GM12891 (cell line): ENCODE measurements around the gene MEAK7.

Experiments
- DNase-seq: peaks from one replicate; pipeline ENCODE4 v3.0.0; 2011; ENCODE audit warnings: low spot score; ENCODE audit not compliant: insufficient read length
- FAIRE-seq: peaks from 2 replicates; lab custom pipeline; 2011; peaks lifted over from hg19 to GRCh38; lab: Jason Lieb, UNC
- PAX5 ChIP-seq: IDR thresholded peaks from 2 replicates; pipeline ENCODE4 v1.6.1; 2011; ENCODE audit warnings: low read length, moderate library complexity, mild to moderate bottlenecking; ENCODE audit not compliant: insufficient read depth, severe bottlenecking
- POLR2A ChIP-seq: IDR thresholded peaks from 2 replicates; pipeline ENCODE4 v1.6.1; 2011; ENCODE audit warnings: low read depth, low read length, control low read depth
- POLR2AphosphoS5 ChIP-seq: IDR thresholded peaks from 2 replicates; pipeline ENCODE4 v1.6.1; 2011; ENCODE audit warnings: low read depth, low read length, control low read depth
- POU2F2 ChIP-seq: IDR thresholded peaks from 2 replicates; pipeline ENCODE4 v1.6.1; 2011; ENCODE audit warnings: low read depth, mild to moderate bottlenecking, control low read depth, low read length, moderate library complexity
- SPI1 ChIP-seq: IDR thresholded peaks from 2 replicates; pipeline ENCODE4 v1.6.1; 2011; ENCODE audit warnings: low read depth, low read length, control low read depth
- TAF1 ChIP-seq: IDR thresholded peaks from 2 replicates; pipeline ENCODE4 v1.6.1; 2011; ENCODE audit warnings: low read depth, low read length, control low read depth

Gene MEAK7

DNA sequence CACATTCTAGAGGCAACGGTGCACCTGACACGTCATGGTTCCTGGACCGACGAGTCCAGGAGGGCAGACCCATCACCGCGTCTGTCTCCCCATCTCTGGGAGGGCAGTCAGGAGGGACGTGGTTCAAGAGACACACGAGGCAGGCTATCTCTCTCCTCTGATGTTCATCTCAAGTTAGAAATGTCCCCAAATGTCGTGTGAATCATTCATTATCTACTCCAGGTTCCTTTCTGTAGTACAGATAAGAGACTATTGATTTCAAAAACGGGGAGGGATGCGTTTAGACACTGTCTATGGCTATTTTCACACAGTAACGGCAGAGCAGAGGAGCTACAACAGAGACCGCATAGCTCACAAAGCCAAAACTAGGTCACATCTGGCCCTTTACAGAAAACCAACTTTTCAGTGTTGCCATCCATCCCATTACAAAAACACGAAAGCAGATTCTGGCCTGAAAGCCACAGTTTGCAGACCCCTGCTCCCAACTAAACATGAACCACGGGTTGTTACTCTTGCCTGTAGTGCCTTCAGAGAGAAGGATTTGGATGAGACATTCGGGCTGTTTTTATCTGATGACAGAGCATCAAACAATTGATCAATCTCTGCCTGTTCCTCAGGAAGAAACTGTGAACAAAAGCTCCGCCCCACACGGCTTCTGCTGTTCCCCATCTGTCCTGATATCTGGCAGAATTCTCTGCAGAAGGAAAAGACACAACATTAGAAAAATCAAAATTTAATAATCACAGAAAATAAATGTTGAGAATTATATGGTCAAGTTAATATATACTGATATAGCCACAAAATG lies 6.8 kb downstream of the MEAK7 start:
- DNase-seq (no peak), FAIRE-seq (no peak)
- no peak for TF ChIP-seq SPI1
- no peak for TF ChIP-seq POU2F2
- TF ChIP-seq POLR2A = no peak
- no peak for TF ChIP-seq TAF1
- TF ChIP-seq POLR2AphosphoS5 = no peak
- TF ChIP-seq PAX5 = no peak

DNA sequence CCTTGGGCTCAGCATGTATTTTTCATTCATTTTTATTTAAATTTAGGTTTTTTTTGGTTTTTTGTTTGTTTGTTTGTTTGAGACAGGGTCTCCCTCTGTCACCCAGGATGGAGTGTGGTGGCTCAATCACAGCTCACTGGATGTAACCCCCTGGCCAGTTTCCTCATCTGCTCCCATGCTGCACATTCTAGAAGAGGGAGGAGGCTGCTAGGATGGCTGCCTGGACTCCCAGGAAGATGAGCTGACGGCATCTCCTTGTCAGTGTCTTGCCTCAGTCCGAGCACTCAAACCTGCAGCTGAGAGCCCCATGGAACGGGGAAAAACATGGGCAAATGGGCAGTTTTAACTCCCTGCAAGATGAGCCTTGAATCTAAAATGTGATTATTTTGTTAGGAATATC lies 7.5 kb downstream of the MEAK7 start:
- TF ChIP-seq TAF1 (no peak), PAX5 (no peak), POLR2AphosphoS5 (no peak), SPI1 (no peak), POU2F2 (no peak), POLR2A (no peak)
- FAIRE-seq = no peak
- DNase-seq = no peak

DNA sequence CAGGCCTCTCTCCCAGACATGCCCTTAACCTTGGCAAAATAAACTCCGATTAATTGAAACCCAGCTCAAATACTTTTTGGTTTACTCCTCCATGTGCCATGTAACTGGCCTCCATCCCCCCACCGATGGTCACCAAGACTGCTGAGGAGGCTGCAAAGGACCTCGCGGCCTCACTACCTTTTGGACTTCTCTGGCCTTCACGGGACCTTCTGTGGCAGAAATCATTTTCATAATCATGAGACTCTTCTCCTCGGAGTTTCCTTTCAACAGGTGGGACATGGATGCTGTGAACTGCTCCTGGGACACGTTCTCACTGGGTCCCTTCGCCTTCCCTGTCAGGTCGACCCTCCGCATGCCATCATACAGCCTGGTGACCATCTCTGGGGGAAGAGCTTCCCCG lies 9.0 kb downstream of the MEAK7 start:
- TF ChIP-seq TAF1 (no peak), PAX5 (no peak), SPI1 (no peak)
- FAIRE-seq (no peak), DNase-seq (no peak)

DNA sequence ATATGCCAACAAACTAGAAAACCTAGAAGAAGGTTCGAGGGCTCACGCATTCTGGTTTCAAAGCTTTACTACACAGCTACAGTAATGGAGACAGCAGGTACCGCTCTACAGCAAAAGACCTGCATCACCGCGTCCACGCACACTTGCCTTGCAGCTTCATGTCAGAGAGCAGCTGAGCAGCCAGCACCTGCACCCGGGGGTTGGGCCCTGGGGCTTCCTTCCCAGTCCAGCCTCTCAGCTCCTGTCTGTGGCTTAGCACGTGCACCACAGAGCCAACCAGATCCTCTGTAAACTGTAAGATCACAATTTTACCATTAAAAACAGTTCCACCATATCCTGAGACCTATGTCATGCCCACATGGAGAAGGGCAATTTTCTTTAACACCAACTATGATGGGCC lies 15.3 kb downstream of the MEAK7 start:
- no peak for FAIRE-seq
- no peak for DNase-seq
- no peak for TF ChIP-seq TAF1
- TF ChIP-seq POLR2A = no peak
- TF ChIP-seq POU2F2 = no peak
- TF ChIP-seq SPI1 = no peak
- no peak for TF ChIP-seq POLR2AphosphoS5
- no peak for TF ChIP-seq PAX5

DNA sequence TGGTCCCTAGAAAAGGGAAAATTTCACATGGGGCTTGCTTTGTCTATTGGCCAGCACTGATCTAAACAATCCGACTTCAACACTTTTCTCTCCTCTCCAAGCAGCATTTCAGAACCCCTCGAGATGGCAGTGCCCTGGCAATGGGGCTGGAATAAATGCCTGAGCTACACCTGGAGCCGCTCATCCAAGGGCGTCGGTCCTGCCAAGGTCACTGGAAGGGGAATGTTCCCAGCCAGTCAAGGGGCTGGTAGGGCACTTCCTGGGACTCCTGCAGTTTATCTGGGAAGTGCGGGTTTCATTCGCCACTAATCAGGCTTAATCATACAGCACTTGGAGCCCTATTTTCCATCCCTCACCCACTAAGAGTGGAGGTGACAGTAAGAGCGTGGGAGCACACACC lies 17.1 kb downstream of the MEAK7 start:
- DNase-seq = no peak
- TF ChIP-seq TAF1 = no peak
- no peak for TF ChIP-seq SPI1
- TF ChIP-seq POLR2A = no peak
- no peak for TF ChIP-seq PAX5
- TF ChIP-seq POU2F2 = no peak
- TF ChIP-seq POLR2AphosphoS5 = no peak

DNA sequence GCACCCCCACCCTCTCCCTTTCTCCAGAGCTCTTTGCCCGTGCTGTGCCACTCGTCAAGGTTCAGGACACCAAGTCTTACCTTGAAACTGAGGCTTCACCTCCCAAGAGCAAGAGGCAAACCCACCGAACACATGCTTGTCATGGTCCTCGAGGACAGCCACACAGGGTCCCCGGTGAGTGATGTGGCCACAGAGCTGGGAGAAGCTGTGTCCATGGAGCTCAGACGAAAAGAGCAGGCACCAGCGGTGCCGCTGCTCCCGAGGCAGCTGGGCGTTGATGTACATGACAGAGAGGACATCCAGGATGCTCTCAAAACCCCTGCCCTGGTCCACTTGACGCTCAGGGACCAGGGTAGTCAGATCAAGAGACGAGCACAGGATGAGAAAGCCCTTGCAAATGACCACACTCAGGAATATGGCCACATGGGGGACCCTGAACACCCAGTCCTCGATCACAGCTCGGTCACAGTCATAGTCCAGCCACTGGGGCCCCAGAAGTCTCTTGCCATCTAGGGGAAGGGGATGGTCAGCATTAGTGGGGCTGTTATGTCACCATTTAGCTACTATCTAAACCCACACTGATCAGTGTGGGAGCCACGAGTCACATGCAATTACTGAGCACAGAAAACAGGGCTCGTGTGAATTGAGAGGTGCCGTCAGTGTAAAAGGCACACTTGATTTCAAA lies 17.8 kb downstream of the MEAK7 start:
- TF ChIP-seq TAF1 (no peak), POU2F2 (no peak), POLR2A (no peak), POLR2AphosphoS5 (no peak), PAX5 (no peak), SPI1 (no peak)
- DNase-seq = no peak
- FAIRE-seq = no peak

More for the DNA sequence above, 17.1 kb downstream of the MEAK7 start:
- no peak for FAIRE-seq

DNA sequence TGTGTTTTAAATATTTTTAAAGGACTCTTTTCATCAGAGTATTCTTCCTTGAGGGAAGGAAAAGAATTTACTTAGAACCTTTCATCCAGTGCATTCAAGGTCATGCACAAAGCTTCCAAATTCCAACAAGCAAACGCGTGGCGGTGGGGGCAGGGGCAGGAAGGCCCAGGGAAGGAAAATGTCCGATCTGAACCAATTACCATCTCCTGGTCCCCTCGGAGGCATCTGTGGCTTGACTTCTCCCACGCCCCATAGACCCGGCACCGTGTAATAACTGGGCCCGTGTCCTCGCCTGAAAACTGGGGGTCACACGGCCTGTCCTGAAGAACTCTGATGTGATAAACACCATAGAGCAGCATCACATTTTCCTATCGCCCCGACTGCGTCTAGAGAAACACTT lies 18.3 kb downstream of the MEAK7 start:
- no peak for FAIRE-seq
- TF ChIP-seq POU2F2 (no peak), TAF1 (no peak), POLR2AphosphoS5 (no peak), SPI1 (no peak), PAX5 (no peak), POLR2A (no peak)
- no peak for DNase-seq

DNA sequence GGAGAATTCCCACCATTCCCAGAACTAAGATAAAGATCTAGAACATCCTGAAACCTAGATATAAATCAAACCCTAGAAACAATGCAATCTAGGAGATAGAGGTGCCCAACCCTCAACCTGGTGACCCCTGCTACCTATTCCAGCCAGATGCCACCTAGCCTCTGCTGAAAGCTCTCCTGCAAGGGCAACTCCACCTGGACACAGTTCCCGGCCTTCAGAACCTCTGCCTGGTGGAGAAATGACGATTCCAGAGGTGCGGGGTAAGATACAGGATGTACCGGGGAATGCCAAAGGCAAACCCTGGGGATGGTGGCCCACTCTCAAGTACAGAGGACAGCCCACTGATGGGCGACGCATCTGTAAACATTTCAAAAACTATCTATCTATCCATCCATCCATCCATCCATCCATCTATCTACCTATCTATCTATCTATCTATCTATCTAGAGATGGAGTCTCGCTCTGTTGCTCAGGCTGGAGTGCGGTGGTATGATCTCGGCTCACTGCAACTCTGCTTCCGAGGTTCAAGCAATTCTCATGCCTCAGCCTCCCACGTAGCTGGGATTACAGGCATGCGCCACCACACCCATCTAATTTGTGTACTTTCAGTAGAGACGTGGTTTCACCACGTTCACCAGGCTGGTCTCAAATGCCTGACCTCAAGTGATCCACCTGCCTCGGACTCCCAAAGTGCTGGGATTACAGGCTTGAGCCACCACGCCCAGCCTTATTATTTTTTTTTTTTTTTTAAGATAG lies 19.0 kb downstream of the MEAK7 start:
- no peak for TF ChIP-seq POLR2AphosphoS5
- no peak for TF ChIP-seq POLR2A
- no peak for FAIRE-seq
- DNase-seq = no peak

DNA sequence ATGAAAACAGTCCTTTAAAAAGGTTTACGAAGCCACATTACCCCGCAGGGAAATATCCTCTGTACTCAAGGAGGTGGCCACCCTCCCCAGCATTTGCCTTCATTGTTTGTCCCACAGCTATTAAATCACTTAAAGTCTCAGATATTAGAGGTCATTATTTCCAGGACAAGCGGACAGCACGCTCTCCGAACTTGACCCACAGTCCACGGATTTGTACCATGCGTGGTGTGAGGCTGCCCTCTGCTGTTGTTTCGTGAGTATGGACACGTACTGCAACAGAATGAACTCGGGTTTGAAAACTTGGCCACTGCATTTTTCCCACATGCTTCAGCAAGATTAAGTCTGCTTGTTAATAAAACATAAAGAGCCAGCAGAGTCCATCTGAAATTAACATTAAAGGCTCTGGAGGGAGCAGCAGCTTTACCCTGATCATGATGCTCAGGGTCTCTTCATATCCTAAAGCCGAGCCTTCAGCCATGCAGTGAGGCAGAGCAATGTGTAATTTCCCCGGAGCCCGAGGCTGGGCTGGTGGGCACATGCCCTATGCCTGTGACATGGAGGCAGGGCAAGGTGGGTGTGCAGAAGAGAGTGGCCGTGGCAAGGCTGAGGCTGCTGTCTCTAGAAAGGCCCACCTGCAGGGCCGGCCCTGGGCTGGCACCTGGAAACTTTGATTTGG lies 19.7 kb downstream of the MEAK7 start:
- TF ChIP-seq POLR2AphosphoS5 = no peak
- no peak for TF ChIP-seq POLR2A
- no peak for TF ChIP-seq PAX5
- no peak for TF ChIP-seq SPI1
- TF ChIP-seq TAF1 = no peak
- no peak for TF ChIP-seq POU2F2
- FAIRE-seq (no peak), DNase-seq (no peak)
